Inflammatory macrophage treated with lipopolysaccharide for 1 hour (primary cell): ENCODE results near the gene RAD51B.

Experiments
- DNase-seq, 2 donors: peaks; one replicate each; pipeline ENCODE4 v3.0.0-alpha.2; 2020 to 2022

Gene RAD51B

DNA sequence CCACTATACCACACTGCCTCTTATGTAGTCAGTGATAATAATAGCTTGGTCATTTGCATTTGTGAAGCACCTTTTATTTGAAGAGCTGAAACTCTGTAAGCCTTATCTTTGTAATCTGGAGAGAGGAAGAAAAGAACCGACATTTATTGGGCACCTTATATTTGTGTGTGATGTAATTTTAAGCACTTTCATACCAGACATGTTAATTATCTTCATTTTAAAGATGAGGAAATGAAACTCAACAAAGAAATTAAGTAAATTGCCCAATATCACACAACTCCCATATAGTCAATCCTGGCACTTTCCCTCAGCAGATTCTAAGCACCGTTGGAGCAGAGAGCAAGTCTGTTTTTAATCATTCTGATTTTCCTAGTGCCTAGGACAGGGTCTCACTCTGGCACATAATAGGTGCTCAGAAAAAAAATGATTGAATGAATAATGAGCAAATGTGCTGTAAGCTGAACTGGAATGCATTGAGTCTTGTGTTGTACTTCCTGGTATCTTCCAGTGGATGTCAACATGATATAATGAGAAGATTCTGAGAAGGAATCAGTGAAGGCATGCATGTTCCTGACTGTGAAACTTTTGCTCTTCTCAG is 554.4 kb downstream of the RAD51B start:
- peak; percentile 29 to 49 for DNase-seq

DNA sequence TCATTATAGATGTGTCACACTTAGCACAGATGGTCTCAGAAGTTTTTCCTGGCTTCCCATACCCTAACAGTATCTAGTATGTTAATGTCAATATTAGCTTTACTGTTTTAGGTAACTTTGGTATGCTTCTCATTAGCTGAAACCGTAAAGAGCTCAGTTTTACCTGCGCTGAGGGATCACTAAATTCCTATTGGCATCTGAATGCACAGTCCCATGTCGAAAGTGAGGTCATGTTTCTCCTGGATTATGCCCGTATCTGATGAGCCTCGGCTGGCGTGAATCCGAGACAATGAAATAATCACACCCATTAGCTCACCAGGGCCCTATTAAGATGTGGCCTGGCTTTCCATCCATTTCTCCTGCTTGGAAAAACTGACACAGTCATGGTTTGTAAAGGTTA is 555.1 kb downstream of the RAD51B start:
- DNase-seq = no peak

GRCh38 chr14:68375376-68375775 is 555.8 kb downstream of the RAD51B start:
- no peak for DNase-seq

- DNase-seq = no peak
Measured at GRCh38 chr14:68376067-68376779, 556.6 kb downstream of the RAD51B start.

DNA sequence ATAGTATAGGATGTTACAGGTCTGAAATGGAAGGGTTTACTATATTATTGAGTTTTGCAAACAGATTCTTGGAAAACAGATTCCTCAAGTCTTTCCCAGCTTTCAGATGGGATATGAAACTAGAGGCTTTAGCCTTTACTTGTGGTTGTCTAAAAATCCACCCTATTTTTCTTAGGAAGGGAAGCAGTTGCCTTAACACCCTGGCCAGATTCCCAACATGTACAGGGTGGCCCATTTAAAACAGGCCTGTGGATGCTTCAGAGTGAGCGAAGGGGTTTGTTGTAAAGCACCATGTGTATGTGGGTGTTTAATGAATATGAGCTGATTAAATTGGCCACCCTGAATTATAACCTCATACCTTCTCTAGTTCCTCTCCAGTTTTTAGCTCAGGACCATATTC is 557.4 kb downstream of the RAD51B start:
- no peak for DNase-seq

GRCh38 chr14:68377459-68377858 is 557.9 kb downstream of the RAD51B start:
- peak; percentile 87 to 92 for DNase-seq

- DNase-seq = no peak
Measured at GRCh38 chr14:68379510-68380328, 560.1 kb downstream of the RAD51B start.

DNA sequence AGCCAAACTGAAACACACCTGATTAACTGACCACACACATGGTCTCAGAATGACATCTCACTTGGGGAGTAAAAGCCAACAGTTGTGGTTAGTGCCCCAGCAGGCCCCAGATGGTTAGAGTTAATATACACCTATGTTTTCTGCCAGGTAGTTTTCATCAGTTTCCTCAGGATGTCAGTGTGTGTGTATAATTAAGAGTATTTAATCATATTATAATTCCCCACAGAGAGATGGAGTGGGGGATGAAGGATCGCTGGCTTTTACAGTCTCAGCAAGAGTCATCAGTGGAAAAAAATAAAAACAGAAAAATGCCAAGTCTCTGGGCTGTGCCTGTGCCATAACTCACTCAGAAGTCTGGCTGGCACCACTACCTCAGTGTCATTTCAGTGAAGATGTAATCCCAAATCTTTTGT is 560.8 kb downstream of the RAD51B start:
- no peak for DNase-seq

DNA sequence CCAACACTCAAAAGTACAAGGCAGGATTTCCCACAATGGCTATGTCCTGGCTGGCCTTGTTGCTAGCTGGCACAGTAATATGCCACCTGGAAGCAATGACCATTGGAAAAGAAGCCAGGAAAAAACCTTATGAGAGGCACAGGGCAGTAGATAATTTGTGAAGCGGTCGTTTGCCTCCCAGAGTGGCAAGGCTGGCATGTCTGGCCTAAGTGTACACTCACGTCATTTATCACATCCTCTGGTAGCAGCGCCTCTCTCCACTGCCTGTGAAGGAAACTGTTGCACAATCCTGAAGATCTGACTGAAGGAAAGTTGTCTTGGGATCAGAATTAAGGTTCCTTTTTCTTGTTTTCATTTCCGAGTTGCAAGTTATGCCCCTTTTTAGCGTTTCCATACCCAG is 564.8 kb downstream of the RAD51B start:
- peak; percentile 82 to 93 for DNase-seq

GRCh38 chr14:68384881-68385280 is 565.3 kb downstream of the RAD51B start:
- peak; percentile 51 to 62 for DNase-seq

- DNase-seq = no peak
Measured at GRCh38 chr14:68386446-68386845, 566.9 kb downstream of the RAD51B start.

DNA sequence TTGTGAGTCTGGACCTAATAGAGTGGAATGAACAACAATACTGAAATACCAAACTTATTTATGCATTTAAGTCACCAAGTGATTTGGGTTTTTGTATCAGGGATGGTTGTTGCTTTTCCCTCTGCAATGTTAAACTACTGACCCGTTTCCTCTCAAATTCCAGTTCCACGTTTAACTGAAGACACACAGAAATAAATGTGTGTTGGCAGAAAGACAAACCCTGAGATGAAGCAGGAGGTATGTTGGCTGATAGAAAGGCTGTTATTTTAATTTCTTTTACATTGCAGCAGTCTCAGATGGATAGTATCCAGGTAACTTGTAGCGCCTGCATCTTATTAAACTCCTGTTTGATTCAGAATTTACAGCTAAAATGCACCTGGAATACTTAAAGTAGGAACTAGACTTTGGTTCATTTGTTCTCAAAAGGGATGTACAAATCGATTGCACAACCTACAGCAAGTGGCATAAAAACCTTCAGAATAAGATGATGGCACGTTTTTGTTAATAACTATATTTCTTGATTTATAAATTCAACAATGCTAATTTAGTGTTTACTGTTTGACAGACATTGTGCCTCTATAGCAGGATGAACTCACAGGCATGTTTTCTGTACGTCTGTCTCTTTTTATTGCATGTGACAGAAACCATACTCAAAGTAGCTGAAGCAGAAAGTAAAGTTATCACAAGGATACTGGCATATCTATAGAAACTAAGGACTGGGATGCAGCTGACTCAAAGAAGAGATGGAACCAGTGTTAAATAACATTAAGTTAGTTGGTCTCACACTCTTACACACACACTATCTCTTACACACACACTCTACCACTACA is 567.6 kb downstream of the RAD51B start:
- no peak for DNase-seq

DNA sequence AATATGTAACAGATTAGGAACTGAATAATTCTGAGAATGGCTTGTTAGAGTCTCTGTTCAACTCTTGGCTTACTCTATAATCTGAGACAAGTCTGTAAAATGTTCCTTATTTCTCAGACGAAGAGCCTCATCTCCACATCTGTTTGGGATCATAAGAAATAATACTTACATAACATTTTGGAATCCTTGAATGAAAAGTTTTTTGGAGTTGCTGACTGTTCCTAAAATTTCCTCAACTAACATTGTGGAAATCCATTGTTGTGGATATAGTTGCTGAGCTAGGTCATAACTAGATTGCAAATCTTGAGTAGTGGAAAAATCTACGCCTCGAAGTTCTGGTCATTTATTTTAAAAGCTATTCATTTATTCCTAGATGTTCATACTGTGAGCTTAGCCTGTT is 570.4 kb downstream of the RAD51B start:
- no peak for DNase-seq

DNA sequence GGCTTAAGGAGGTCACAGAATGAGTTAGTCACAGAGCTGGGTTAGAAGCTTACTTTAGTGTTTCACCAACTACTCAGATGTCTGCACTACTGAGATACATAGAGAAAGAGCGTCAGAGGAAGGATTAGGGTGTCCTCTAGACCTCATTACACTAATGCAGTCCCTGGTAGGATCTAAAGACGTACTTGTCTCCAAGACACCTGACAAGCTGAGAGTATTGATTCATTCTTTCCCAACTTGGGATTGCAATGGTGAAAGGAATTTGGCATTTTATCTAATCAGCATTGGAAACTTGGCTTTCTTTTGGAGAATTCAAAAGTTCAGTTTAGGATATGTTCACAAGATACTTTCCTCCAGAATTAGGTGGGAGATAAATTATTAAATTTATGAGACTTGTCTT is 571.2 kb downstream of the RAD51B start:
- no peak for DNase-seq

DNA sequence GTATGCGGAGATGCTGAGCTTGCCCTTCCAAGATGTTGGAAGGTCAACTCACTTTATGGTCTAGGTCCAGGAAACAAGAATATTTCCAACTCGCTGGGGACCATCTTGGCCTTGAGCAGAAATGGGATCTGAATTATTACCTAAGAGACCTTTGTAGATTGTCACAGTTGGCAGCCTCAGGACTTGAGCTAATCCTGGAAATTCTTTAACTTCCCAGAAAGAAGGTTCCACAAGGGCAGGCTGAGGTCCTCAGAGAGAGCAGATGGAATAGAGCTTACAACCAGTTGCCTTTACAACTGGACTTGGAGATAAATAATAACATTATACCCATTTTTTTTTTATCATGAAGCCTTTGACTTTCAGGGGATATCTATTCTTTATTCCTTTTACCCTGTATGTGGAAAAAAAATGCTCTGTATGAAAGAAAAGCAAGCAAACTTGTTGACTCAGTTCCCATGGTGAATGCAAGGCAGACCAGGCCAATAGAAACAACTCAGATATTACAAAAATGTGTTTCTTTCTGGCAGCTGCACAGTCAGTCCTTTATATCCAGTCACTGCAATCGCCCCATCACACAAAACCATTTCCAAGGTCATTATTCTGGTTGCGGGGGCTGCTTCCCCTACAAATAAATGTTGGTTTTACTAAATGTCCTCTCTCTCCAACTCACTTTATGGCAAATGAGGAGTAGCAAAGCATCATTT is 571.9 kb downstream of the RAD51B start:
- peak; percentile 43 to 65 for DNase-seq

DNA sequence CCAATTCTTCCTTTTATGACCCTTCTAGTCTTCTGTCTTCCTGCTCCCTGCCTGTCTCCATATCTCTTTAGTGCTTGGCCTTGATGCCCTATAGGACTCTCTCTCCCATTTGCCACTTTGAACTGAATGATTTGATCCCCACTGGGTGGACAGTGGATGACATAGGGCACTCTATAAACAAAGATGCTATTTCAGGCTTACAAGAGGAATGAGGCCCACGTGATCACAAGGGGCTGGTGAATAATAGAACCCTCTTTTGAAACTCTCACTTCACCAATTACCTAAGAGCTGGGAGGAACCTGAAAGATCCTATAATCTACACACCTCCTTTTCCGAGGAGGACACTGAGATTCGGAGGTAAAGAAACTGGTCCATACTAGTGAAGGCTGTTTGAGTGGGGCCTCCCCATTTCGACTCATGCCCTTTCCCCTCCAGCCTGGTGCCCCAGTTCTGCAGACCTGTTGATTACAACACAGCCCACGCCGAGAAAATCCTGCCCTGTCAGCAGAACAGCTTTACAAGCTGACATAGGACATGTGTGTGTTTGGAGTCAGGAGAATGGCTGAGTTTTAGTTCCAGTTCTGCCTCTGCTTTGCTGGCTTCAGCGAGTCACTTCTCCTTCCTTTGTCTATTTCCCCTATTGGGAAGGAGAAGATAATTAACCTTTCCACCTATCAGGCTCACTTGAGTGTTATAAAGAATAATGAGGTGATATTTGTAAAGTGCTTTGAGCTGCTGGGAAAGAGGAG is 573.0 kb downstream of the RAD51B start:
- peak; percentile 79 to 90 for DNase-seq

DNA sequence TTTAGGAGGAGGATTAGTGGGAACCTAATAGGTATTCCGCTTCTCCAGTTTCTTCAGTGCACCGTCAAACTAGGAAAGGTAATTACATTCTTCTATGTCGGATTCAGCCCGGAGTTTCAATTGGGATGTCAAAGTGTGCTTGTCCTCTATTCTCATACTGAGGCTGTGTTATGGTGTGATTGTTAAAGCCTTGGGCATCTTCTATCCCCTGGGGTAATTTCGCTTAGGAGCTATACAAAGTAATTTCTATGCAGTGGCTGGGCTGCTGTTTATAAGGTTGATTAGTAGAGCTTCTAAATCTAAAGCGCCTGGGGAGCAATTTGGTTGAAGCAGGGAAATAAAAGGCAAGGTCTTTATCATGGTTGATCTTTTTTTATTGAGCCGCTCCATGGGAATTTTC is 573.7 kb downstream of the RAD51B start:
- DNase-seq = no peak

- DNase-seq = no peak
Measured at GRCh38 chr14:68394118-68394763, 574.7 kb downstream of the RAD51B start.

DNA sequence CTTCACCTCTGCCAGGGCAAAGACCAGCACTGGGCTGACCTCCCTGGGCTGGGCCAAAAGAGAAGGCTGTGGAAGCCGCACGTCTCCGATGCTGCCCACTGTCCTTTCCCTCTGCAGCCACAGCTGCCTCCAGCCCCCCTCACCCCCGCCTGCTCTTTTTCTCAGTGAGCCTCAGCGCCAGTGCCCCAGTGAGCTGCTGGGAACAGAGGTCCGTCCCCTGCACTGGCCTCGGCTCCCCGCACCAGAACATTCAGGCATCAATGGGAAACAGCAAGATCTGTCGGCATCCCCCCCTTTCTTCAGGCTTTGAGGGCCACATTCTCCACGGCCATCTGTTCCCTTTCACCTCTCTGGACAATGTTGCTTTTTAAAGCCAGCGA is 575.2 kb downstream of the RAD51B start:
- no peak for DNase-seq

- DNase-seq = peak; percentile 62 to 80
Measured at GRCh38 chr14:68395604-68396003, 576.0 kb downstream of the RAD51B start.

DNA sequence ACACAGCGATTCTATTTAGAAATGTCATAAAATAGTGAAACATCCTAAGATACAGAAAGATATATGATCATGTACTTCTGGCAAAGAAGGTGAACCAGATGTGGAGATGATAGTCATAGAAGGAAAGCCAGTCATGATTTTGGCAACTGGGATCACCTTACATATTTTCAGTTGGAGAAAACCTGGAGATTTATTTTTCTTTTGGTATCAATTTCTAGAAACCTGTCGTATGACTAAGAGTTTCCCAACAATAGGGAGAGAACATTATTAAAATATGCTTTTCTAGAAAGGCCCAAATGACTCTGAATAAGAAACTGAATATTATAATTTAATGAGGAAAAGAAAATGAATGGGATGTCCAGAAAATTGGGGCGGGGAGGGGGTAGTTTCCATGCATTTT is 576.9 kb downstream of the RAD51B start:
- no peak for DNase-seq
